ENCODE data around the gene C18orf63.
"Not testable (repeated sequence)": the region's sequence is repeated elsewhere in the genome, so short reads cannot be mapped to it uniquely, and the experiment has no call there.

The C18orf63 gene

DNA sequence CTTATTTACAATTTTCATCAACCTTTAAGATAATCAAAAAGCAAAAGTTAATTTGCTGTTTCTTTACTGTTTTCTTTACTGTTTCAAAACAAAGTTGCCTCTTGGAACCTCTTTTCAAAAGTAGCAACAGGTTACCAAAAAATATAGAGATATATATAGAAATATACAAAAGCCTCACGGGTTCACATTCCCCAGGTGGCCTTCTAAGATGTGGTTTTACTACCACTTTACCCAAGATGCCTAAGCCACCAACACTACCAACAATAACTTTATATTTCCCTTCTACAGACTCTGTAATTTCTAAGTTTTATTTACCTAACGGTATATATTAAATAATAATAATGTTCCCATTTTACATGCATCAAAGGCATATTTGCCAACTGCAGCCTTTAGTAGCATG is 28.8 kb upstream of the C18orf63 start:
- no peak for DNase-seq

DNA sequence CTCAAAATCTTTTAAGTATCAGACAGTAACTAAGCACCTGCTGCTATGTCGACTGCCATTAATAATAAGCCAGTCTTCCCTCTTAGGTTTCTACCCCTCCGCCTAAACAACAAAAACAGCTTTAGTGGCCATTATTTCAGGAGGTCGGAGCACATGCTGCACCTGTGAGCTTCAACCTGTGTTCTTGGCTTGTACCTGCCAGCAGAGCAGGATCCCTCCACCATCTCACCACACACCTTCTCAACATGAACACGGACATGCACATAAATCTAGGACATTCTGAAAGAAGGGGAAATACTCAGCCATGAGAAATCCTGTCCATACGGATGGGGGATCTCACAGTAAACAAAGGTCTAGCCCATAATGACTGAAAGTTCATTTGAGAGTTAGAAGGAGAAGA is 27.6 kb upstream of the C18orf63 start:
- DNase-seq: no peak

DNA sequence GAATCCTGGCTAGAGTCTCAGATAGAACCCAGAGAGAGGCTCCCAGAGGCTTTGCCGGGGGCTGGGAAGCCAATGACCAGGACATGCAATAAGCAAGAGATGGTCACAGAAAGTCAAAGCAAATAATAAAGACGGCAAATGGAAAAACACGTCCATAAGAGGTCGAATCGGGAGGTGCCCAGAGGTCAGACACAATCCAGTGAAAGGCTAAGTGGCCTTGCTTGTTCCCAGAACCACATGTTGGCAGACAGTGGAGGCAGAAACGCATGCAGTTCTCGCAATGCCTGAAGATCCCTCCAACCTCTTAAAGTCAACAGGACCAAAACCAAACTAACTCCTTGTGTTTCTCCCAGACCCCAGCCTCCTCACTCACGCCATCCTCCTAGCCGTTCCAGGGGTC is 26.9 kb upstream of the C18orf63 start:
- no peak for DNase-seq

DNA sequence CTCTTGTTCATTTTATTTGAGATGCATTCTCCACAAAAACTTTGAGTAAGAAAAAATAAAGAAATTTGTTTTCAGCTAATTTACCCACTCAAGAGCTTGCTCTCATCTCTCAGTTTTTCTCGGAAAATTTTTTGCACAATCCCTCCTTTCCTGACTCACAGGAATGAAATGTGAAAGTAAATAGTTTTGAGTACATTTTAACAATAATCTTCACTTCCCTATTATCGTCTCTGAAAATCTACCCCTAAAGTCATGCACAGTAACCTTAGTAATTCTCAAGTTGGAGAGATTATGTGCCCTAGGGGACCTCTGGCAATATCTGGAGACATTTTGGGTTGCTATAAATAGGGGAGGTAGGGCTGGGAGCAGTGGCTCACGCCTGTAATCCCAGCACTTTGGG is 26.5 kb upstream of the C18orf63 start:
- DNase-seq: no peak

DNA sequence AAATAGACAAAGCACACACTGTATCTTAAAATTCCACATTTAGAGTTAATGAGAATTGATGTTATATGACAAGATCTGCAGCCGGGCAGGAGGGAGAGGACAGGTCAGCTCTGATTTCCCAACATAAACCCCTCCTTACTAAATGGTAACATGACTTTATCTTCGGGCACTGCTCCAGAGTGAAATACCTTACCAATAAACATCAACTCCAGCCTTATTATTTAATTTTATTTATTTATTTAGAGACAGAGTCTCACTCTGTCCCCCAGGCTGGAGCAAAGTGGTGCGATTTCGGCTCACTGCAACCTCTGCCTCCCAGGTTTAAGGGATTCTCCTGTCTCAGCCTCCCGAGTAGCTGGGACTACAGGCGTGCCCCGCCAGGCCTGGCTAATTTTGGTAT is 25.6 kb upstream of the C18orf63 start:
- DNase-seq: no peak

DNA sequence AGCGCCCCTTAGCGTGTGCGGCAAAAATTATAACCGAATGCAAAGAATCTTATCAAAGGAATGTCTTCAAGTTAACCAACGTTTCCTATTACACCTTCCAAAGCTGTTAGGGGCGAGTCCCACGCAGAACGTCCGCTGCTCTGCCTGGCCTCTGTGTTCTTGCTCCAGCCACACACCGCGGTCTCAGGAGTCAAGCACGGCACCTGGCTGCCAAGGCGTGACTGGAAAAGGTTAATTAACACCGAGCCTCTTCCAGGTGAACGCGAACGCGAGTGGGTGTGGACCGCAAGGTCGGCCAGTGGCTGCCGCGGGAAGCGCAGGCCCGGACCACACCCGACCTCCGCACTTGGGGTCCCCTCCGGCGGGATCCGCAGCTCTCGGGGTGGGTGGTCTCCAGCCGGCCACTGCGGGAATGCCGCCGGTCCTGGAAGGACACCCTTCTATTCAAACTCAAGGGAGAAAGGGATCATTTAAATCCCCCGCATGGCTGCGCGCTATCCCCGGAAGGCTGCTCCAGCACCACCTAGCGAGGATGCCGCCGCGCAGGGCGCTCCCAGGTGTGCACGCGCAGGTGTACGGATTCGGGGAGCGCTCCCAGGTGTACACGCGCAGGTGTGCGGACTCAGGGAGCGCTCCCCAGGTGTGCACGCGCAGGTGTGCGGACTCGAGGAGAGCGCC is 24.7 kb upstream of the C18orf63 start:
- peak; percentile 19 for DNase-seq

DNA sequence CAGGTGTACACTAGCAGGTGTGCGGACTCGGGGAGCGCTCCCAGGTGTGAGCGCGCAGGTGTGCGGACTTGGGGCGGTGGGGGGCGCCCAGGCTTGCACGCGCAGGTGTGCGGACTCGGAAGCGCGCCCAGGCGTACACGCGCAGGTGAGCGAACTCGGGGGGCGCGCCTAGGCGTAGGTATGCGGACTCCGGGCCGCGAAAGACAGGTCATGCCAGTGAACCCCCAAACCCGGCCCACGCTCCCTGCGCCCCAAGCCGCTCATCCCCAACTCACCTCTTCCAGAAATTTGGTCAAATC is 24.2 kb upstream of the C18orf63 start:
- no peak for DNase-seq

DNA sequence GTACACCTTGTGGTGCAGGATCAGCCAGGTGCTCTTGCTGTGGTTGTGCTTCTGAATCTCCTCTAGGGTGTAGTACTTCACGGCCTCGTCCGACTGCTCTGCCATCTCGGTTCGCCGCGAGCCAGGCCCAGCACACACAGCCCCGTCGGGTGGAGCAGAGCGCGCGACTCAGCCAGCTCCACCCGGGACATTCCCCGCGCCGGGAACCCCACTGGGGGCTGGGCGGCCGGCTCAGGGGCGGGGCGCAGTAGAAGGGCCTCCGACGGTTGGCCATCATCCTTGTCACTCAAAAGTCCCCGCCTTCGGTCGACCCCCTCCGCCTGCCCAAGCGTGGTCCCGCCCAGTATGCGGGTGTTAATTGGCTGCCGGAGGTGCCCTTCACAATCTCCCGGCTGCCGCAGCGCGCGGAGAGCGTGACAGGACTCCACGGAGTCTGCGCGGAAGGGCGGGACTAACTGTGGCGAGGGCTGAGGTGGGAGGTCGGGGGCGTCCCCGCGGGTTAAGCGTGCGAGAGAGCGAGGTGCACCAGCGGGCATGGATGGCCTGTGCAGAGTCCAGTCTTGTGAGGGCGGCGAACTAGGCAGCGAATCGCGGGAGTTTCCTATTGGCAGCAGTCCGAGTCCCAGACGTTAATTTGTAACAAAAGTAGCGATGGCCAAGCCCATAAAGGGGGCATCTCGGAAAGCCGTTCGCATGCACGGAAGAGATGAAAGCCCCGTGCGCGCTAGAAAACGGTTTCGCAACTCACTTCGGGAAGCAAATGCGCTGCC is 23.7 kb upstream of the C18orf63 start, which contains the start of gene CYB5A:
TSS of gene CYB5A (minus strand) at position 193 of the 770 bp plus-strand sequence. CDS start at position 105, 88 bp downstream.
- peak; percentile 99 for DNase-seq

DNA sequence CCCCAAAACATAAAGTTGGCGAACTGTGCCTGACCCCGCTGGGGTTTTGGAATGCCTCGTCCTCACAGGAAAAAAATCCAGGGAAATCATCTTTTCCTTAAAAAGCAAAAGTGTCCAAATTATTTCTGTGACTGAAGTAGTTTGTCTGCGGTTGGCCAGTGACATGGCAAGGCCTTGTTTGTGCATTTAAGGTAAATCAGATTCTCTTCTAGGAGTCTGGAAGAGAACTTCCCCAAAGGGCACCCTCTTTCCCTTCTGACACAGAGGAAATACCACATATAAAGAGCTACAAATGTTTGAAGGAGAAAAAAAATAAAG is 23.1 kb upstream of the C18orf63 start:
- DNase-seq: no peak

DNA sequence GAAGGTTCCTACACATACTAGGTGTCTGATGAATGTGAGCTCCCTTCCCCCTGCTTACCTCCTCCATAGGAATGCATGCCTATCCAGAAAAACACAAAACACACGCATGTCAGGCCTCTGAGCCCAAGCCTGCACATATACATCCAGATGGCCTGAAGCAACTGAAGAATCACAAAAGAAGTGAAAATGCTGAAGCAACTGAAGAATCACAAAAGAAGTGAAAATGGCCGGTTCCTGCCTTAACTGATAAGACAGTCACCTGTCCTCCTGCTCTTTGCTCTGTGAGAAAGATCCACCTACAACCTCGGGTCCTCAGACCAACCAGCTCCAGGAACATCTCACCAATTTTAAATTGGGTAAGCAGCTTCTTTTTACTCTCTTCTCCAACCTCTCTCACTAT is 22.7 kb upstream of the C18orf63 start:
- DNase-seq: not testable (repeated sequence)

DNA sequence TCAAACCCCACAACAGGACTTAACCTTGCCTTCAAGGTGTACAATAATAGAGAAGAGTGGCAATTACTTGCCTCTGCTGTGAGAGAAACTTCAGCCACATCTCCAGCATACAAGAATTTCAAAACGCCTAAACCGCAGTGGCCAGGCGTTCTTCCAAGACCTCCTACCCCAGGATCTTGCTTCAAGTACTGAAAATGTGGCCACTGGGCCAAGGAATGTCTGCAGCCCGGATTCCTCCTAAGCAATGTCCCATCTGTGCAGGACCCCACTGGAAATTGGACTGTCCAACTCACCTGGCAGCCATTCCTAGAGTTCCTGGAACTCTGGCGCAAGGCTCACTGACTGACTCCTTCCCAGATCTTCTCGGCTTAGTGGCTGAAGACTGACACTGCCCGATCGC is 21.1 kb upstream of the C18orf63 start:
- no peak for DNase-seq

DNA sequence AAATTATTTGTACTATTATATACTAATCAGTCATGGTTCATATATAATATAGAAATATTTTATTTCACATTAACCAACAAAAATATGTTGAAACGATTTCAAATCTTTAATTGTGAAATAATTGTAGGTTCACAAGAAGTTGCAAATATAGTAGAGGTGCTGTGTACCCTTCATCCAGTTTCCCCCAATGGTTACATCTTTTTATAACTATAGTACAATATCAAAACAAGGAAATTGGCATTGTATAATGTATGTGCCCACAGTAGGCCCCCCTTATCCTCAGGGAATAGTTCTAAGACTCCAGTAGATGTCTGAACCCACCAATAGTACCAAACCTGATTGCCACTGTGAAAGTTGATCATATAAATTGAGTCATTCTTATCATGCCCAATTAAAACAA is 16.5 kb upstream of the C18orf63 start:
- DNase-seq: no peak

DNA sequence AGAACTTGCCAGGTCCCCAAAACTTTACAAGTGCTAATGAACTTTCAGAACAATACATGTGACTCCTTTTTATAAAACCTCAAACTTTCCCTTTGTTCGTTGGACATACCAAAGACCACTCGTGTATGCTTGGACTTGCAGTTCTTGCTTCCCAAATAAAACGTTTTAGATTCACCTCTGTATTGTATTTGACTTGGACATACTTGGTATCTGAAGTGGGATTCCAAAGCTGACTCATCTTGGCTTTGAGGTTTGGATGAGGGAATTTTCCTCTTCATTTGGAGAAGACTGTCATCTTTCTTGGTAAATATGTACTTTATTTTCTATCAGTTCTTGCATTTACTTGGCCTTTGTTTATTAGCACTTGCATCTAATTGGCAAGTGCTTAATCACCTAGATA is 15.9 kb upstream of the C18orf63 start:
- DNase-seq: no peak

DNA sequence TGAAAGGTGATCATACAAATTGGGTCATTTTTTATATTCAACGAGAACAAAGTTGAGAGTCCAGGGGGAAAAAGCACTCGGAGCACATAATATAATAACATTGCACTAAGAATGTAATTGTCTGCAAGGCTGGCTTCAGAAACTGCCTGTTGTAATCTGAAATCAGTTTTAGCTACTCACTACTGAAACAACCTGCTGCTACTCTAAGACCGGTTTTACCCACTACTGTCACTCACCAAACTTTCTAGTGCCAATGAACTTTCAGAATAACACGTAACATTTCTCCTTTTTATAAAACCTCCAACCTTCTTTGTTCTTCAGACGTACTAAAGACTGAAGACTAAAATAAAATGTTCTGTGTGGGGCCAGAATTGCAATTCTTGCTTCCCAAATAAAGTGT is 12.3 kb upstream of the C18orf63 start:
- no peak for DNase-seq

DNA sequence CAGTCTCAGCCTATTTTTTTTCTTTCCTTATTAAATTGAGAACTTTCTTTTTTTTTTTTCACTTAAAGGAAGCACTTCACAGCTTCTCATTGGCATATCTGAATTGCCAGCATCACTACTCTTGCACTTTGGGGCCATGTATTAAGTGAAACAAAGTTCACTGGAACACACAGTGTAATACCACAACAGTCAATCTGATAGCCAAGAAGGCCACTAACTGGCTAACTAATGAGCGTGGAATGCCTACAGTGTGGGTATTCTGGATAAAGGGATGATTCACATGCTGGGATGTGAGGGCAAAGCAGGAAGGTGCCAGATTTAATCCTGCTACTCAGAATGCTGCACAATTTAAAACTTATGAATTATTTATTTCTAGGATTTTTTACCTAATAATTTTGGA is 11.7 kb upstream of the C18orf63 start:
- DNase-seq: no peak

DNA sequence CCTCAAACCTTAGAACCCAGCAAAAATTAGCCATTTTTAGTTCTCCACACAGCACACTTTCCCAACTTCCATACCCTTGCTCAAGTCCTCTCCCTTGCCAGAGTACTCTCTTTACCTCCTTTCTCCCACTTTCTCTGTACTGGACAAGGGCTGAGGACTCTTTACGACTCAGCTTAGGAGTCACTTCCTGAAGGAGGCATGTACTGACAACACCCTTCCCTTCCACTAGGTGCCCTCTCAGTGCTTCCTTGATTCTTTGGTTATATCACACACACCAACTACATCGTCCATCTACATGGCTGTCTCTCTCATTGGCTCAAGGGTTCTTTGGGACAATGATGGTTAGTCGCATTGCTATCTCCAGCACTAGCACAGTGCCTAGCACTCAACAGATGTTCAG is 5.2 kb upstream of the C18orf63 start:
- no peak for DNase-seq

DNA sequence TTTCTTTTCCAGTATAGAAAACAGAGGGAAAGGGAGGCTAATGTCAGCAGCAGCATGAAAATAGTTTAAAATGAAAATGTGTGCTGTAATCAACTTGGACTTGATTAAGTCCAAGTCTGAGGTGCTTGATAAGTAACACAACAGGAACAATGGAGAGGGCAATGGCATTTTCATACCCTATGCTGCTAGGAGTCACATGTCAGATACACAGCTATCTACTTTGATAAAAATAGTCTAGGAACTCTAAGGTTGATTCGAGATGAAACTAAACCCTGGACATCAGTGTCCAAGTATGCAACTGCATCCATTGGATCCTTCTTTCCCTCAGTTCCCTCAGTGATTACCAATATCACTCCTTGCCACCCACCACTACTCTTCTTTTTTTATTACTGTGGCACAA is 4.6 kb upstream of the C18orf63 start:
- DNase-seq: no peak

DNA sequence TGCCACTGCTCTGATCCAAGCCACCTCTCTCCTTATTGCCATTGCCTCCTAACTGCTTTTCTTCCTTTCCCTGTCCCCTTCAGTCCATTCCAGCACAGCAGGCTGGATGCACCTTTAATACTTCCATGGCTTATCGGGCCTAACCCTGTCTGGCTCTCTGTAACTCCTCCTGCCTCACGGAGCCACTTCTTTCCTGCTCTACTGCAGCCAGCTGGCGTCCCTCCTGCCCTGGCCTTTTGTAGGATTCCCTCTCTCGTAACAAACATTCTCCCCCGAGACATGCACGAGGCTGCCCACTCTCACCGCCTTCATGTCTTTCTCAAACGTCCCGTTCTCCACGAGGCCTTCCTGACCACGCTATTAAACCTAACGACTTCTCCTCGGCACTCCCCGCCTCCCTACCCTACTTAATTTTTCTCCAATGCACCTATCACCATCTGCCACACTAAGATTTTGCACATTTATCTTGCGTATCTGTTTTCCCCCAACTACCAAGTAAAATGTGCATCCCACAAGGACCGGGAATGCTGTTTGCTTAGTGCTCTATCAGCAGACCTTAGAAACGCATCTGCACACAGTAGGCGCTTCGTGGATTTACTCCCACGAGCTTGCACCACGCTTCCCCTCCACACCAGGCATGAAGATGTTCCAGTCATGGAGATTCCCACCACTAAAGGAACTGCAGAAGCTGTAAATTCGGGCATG is 728 bp upstream of the C18orf63 start:
- DNase-seq: no peak

DNA sequence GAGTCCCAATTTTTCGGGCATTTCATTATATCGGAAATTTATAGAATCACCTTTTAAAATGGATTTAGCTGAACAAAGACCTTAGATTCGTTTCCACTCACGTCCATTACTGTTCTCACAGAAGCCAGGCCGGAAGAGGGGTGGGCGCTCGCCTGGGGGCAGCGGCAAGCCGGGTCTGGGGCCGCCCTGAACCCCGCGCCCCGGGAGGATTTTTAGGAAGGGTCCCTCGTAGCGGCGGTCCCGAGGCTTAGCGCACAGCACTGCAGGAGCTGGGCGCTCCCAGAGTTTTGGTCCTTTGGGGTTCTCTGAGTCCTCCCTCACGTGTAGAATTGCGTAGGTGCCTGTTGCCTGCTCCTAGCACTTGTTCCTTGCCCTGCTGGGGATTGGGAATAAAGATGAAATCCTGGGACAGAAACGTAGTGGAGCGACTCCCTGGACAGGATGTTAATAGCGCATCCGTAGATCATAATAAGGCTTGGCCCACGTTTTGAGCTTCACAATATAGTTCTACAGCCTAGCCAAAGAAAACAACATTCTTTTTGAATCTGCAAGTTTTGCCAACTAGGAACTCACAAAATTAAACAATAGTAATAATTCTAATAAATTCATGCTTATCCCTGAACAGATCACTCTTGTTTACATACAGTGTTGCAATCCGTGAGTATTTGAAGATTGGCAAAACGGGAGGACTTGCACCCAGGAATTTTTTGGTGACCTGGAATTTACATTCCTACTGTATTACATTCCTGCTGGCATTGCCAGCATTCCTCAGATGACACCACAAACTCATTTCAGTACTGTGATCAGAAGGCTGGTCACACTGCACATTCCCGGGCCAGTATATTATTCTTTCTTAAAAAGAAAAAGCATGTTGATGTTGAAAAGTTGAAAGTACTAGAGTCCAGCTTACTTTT is 875 bp downstream of the C18orf63 start:
- DNase-seq: no peak

DNA sequence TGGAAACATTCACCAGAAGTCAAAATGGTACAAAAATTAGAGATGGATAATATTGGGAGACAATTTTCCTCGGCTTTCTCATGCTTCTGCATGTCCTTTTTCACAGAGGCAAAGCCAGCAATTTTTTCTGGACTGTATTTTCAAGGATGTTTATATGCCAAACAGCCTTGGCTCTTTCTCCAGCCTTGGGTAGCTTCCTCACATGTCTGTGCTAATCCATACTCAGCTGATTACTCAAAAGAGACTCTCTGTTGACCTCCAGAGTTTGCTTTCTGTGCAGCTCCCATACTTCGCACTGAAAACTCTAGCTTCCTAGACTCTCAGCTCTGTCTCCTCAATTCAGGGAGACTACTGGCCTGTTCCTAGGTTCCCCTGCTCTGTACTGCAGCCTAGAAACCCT is 10.6 kb downstream of the C18orf63 start:
- no peak for DNase-seq

DNA sequence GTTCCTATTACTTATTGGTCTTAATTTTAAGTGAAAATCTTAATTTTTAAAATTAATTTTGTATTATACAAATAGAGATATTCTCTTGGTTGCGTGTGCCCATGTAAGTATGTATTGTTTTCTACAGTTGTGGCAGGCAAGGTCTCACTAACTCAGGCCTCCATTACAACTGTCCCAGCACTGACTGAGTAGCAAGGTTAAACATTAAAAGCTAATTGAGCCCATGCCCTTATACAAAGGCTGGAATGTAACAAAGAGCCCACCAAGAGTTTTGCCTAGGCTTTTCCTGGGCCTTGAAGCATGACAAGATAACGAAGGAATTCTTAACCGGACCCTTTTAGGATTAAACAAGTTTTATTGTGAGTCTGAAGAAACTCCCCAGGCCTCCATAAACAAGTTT is 11.2 kb downstream of the C18orf63 start:
- DNase-seq: not testable (repeated sequence)

DNA sequence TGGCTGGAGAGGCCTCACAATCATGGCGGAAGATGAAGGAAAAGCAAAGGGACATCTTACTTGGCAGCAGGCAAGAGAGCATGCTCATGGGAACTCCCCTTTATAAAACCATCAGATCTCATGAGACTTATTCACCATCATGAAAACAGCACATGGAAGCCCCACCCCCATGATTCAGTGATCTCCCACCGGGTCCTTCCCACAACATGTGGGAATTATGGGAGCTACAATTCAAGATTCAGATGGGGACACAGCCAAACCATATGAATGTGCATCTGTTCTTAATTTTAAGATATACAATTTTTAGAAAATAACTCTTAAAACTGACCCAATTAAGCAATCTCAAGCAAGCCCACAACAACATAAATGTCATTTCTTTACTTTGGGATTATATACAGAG is 12.6 kb downstream of the C18orf63 start:
- no peak for DNase-seq

DNA sequence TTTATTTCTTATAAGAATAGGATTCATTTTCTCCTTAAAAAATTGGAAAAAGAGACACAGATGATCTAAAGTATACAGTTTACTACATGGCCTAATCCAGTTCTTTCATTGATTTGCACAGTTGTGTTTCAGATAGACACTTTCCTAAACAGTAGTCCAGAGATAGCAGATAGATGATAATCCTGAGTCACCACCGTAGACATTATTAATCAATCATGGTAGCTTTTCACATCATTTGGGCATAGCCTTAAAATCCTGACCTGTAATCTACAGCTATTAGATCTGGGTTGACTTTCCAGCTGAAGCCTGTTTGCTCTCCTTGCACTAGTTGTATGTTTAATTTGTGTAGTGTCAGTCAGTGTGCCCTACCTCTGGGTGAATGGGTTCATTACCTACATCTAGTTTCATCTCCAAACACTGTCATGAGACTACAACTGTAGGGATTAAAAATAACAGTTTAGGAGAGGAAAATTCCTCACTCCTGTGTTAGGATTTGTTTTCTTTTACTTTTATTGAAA is 14.1 kb downstream of the C18orf63 start:
- DNase-seq: no peak

Measured in effector CD8-positive, alpha-beta T cell (primary cell).